Endothelial cell of umbilical vein (primary cell): ENCODE measurements around the gene HOXC5.

Experiments
- EZH2 ChIP-seq: IDR thresholded peaks from 2 replicates; pipeline ENCODE4 v1.6.1; 2012; ENCODE audit warnings: borderline replicate concordance, low read depth, mild to moderate bottlenecking, moderate library complexity, low read length, inconsistent platforms; ENCODE audit not compliant: severe bottlenecking
- FOS ChIP-seq: IDR thresholded peaks from 2 replicates; pipeline ENCODE4 v1.6.1; 2011; ENCODE audit warnings: mild to moderate bottlenecking, low read length, moderate library complexity, borderline replicate concordance; ENCODE audit not compliant: insufficient read depth
- GATA2 ChIP-seq: IDR thresholded peaks from 2 replicates; pipeline ENCODE4 v1.7.0; 2011; ENCODE audit warnings: low read depth, mild to moderate bottlenecking, moderate library complexity, mixed read lengths, low read length; ENCODE audit not compliant: insufficient read length, insufficient read depth
- JUN ChIP-seq: IDR thresholded peaks from 2 replicates; pipeline ENCODE4 v1.6.1; 2011; ENCODE audit warnings: borderline replicate concordance, low read depth; ENCODE audit not compliant: insufficient read length, insufficient read depth
- MYC ChIP-seq: IDR thresholded peaks from one replicate; pipeline ENCODE4 v1.6.1; 2011; ENCODE audit warnings: mild to moderate bottlenecking, low read depth, low read length
- POLR2A ChIP-seq: IDR thresholded peaks from 2 replicates; pipeline ENCODE4 v1.6.1; 2012; ENCODE audit warnings: low read depth, mild to moderate bottlenecking, control low read depth, low read length
- POLR2AphosphoS5 ChIP-seq: IDR thresholded peaks from 2 replicates; pipeline ENCODE4 v1.6.1; 2012; ENCODE audit warnings: low read depth, mild to moderate bottlenecking, control low read depth, low read length, moderate library complexity; ENCODE audit not compliant: insufficient read depth
- TF ChIP-seq, protein P1 (sequence below), 2 donors: IDR thresholded peaks; 1 replicate in 1 of 2; 2 replicates in 1 of 2; pipeline ENCODE4 v1.5.1; 2011; ENCODE audit warnings: low read length in 2 of 2, mild to moderate bottlenecking in 2 of 2, moderate library complexity in 2 of 2, control low read depth in 1 of 2, inconsistent platforms in 1 of 2, low read depth in 1 of 2; ENCODE audit not compliant: insufficient read depth in 1 of 2; ENCODE audit errors: extremely low read depth in 1 of 2
- TF ChIP-seq, protein P2 (sequence below): IDR thresholded peaks from 2 replicates; pipeline ENCODE4 v1.6.1; 2011; ENCODE audit not compliant: insufficient read depth, insufficient read length

DNA sequence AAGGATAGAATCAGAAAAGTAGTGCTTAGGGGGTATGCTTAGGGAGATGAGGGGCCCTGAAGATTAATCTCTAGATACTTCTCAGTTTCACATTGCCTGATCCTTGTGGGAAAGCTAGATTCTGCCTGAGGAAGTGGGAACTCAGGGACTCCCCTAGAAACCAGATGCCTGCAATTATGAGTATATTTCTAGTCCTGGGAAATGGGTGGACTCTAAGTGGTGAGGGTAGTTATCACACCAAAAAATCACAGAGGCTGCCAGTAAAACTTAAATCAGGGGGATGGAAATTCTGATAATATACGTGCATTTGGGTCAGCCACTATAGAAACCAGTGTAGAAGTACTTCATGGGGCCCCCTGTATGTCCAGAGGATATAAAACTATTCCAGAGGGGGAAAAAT, 39.1 kb downstream of the HOXC5 start:
- TF ChIP-seq, protein P1, sequence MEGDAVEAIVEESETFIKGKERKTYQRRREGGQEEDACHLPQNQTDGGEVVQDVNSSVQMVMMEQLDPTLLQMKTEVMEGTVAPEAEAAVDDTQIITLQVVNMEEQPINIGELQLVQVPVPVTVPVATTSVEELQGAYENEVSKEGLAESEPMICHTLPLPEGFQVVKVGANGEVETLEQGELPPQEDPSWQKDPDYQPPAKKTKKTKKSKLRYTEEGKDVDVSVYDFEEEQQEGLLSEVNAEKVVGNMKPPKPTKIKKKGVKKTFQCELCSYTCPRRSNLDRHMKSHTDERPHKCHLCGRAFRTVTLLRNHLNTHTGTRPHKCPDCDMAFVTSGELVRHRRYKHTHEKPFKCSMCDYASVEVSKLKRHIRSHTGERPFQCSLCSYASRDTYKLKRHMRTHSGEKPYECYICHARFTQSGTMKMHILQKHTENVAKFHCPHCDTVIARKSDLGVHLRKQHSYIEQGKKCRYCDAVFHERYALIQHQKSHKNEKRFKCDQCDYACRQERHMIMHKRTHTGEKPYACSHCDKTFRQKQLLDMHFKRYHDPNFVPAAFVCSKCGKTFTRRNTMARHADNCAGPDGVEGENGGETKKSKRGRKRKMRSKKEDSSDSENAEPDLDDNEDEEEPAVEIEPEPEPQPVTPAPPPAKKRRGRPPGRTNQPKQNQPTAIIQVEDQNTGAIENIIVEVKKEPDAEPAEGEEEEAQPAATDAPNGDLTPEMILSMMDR (IDR thresholded peaks at IDR 0.05; ENCODE audit: extremely low read depth in 1 of 2, insufficient read depth in 1 of 2, low read depth in 1 of 2, low read length in 2 of 2): no peak
- no peak for TF ChIP-seq POLR2AphosphoS5
- no peak for TF ChIP-seq MYC
- TF ChIP-seq POLR2A: no peak
- TF ChIP-seq EZH2: no peak
- no peak for TF ChIP-seq FOS
- TF ChIP-seq GATA2: no peak
- TF ChIP-seq, protein P2, sequence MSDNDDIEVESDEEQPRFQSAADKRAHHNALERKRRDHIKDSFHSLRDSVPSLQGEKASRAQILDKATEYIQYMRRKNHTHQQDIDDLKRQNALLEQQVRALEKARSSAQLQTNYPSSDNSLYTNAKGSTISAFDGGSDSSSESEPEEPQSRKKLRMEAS: no peak
- TF ChIP-seq JUN: no peak
